Measurements from ENCODE around the gene PURA. TPM values are rescaled to one million over a fixed set of nuclear protein-coding genes. Genes with fewer than 3 reads are reported as not detected.

PURA gene
- total RNA-seq, 4 donors from 2014 or later, result 7.4 to 34.6 (median 18.8) TPM

GRCh38 chr5:140116716-140117115, 2.8 kb downstream of the PURA start:
- no peak for DNase-seq
- Histone ChIP-seq H3K27ac (no peak overlapping the region), H3K27me3 (no peaks in the 10 kb centered on the region), H3K4me3 (no peak overlapping the region), H3K9me3 (no peaks in the 10 kb centered on the region), H3K36me3 (no peaks in the 10 kb centered on the region), H3K4me1 (peaks cover 32 to 56% (median 48%) of the 10 kb centered on the region in 4 donors)
- WGBS, 2 donors (ENCODE audit: low coverage in 1 of 2), result 69 to 71% methylated on average over 2 of the region's 2 CpGs
- intact Hi-C loops (cut with DNase I; ENCODE audit: low total_unique reads) (no loop called here), in situ Hi-C loops (cut with MboI; ENCODE audit: low pct_ligation_motif_present in 1 of 4, low pct_unique_long_range_greater_than_20kb in 1 of 4, low sequenced_read_pairs in 3 of 4) (no loop called here)
- no peak for TF ChIP-seq EP300 (IDR thresholded peaks at IDR 0.05; ENCODE audit: low read depth)
- TF ChIP-seq POLR2AphosphoS5 (IDR thresholded peaks at IDR 0.05), result no peak
- no peak for TF ChIP-seq POLR2A (IDR thresholded peaks at IDR 0.05)
- TF ChIP-seq CTCF (IDR thresholded peaks at IDR 0.05), result no peak

- no peaks in the 10 kb centered on the region for H3K9me3 ChIP-seq
- 76% methylated on average over 3 of the region's 3 CpGs for WGBS, 2 donors (ENCODE audit: low coverage in 1 of 2)
- no peak overlapping the region for H3K4me3 ChIP-seq
- in situ Hi-C loops (cut with MboI; ENCODE audit: low pct_ligation_motif_present in 1 of 4, low pct_unique_long_range_greater_than_20kb in 1 of 4, low sequenced_read_pairs in 3 of 4), result no loop called here
- no peaks in the 10 kb centered on the region for H3K36me3 ChIP-seq
- intact Hi-C loops (cut with DNase I; ENCODE audit: low total_unique reads), result no loop called here
- H3K4me1 ChIP-seq, result peaks cover 31 to 48% (median 41%) of the 10 kb centered on the region in 4 donors
- no peak overlapping the region for H3K27ac ChIP-seq
- TF ChIP-seq POLR2A (IDR thresholded peaks at IDR 0.05), result no peak
- TF ChIP-seq CTCF (IDR thresholded peaks at IDR 0.05), result no peak
- TF ChIP-seq EP300 (IDR thresholded peaks at IDR 0.05; ENCODE audit: low read depth), result no peak
- no peak for TF ChIP-seq POLR2AphosphoS5 (IDR thresholded peaks at IDR 0.05)
- no peaks in the 10 kb centered on the region for H3K27me3 ChIP-seq
- DNase-seq, result no peak
Measured at GRCh38 chr5:140117523-140117922, 3.6 kb downstream of the PURA start.

GRCh38 chr5:140118302-140118936, 4.5 kb downstream of the PURA start:
- no peaks in the 10 kb centered on the region for H3K27me3 ChIP-seq
- H3K4me1 ChIP-seq, result peaks cover 22 to 39% (median 32%) of the 10 kb centered on the region in 4 donors
- WGBS, 2 donors (ENCODE audit: low coverage in 1 of 2), result 75 to 77% methylated on average over 3 of the region's 3 CpGs
- H3K36me3 ChIP-seq, result no peaks in the 10 kb centered on the region
- no peak overlapping the region for H3K27ac ChIP-seq
- intact Hi-C loops (cut with DNase I; ENCODE audit: low total_unique reads), result no loop called here
- TF ChIP-seq EP300 (IDR thresholded peaks at IDR 0.05; ENCODE audit: low read depth) (no peak), POLR2A (IDR thresholded peaks at IDR 0.05) (no peak), CTCF (IDR thresholded peaks at IDR 0.05) (no peak), POLR2AphosphoS5 (IDR thresholded peaks at IDR 0.05) (no peak)
- H3K9me3 ChIP-seq, result no peaks in the 10 kb centered on the region
- H3K4me3 ChIP-seq, result no peak overlapping the region
- in situ Hi-C loops (cut with MboI; ENCODE audit: low pct_ligation_motif_present in 1 of 4, low pct_unique_long_range_greater_than_20kb in 1 of 4, low sequenced_read_pairs in 3 of 4), result no loop called here
- no peak for DNase-seq

- 93 to 95% methylated on average over 4 of the region's 4 CpGs for WGBS, 2 donors (ENCODE audit: low coverage in 1 of 2)
- TF ChIP-seq CTCF (IDR thresholded peaks at IDR 0.05) (no peak), POLR2A (IDR thresholded peaks at IDR 0.05) (no peak)
- intact Hi-C loops (cut with DNase I; ENCODE audit: low total_unique reads) (no loop called here), in situ Hi-C loops (cut with MboI; ENCODE audit: low pct_ligation_motif_present in 1 of 4, low pct_unique_long_range_greater_than_20kb in 1 of 4, low sequenced_read_pairs in 3 of 4) (no loop called here)
- DNase-seq, result no peak
- Histone ChIP-seq H3K4me1 (peaks cover 0 to 7% (median 0%) of the 10 kb centered on the region in 4 donors), H3K4me3 (no peak within 1 kb of the TSS), H3K9me3 (no peaks in the 10 kb centered on the region), H3K27ac (no peak within 1 kb of the TSS), H3K36me3 (no peaks in the 10 kb centered on the region), H3K27me3 (no peaks in the 10 kb centered on the region)
Measured at GRCh38 chr5:140125637-140126036, 11.7 kb downstream of the PURA start, which contains the start of gene IGIP. IGIP (plus strand) TSS chr5:140125937; CDS start chr5:140128477, 2,540 bp downstream.

All from transverse colon (tissue), 4 donors.